DMS 273 (cell line): ENCODE measurements around the gene DOCK4.
"Not testable (repeated sequence)": the region's sequence is repeated elsewhere in the genome, so short reads cannot be mapped to it uniquely, and the experiment has no call there.

Experiments used
- DNase-seq: peaks from one replicate; lab custom pipeline; 2025; ENCODE audit not compliant: unreplicated experiment; lab: John Stamatoyannopoulos, UW

DOCK4 gene

GRCh38 chr7:111918461-111918860, 287.7 kb downstream of the DOCK4 start:
- DNase-seq: no peak

DNA sequence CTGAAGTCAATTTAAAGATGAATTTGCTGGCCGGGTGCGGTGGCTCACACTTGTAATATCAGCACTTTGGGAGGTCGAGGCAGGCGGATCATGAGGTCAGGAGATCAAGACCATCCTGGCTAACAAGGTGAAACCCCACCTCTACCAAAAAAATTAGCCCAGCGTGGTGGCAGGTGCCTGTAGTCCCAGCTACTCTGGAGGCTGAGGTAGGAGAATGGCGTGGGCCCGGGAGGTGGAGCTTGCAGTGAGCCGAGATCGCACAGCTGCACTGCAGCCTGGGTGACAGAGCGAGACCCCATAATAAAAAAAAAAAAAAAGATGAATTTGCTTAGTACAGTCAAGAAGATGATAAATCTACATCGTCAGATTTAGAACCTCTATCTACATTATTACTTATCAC, 288.8 kb downstream of the DOCK4 start:
- not testable (repeated sequence) for DNase-seq

DNA sequence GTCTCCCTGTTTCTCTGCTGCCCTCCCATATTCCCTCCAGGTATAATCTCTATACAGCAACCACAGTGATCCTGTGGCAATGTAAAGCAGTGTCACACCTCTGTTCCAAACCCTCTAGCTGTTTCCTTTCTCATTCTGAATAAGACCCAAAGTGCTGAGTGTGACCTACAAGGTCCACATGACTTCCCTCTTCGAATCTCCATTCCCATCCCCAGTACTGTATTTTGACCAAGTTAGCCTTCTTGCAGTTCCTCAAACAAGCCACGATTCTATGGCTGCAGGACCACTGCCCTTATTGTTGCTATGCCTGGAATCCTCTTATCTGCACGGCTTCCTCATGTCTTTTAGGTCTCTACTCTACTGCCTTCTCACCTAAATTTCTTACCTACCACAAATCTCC, 291.9 kb downstream of the DOCK4 start:
- no peak for DNase-seq

GRCh38 chr7:111911166-111911961, 294.8 kb downstream of the DOCK4 start:
- DNase-seq: no peak

- no peak for DNase-seq
Observed at GRCh38 chr7:111910656-111911055, 295.5 kb downstream of the DOCK4 start.

- DNase-seq: not testable (repeated sequence)
Observed at GRCh38 chr7:111908673-111909072, 297.5 kb downstream of the DOCK4 start.

DNA sequence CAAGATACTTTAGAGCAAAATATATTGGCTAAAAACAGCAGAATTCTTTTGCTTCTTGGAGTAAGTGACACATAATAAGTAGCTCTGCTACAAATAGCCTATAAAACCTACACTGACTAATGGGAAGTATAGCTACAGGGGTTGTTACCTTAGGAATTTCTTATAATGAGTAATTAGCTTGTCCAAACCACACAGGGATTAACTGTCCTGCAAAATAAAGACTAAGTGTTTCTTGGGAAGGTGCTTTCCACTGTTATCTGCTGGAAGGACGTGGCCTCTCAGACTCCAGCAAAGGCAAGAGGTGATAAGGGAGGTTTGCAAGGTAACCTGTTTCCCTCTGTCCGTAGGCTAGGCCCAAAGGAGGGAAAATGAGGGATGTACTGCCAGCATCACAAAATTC, 302.4 kb downstream of the DOCK4 start:
- no peak for DNase-seq

DNA sequence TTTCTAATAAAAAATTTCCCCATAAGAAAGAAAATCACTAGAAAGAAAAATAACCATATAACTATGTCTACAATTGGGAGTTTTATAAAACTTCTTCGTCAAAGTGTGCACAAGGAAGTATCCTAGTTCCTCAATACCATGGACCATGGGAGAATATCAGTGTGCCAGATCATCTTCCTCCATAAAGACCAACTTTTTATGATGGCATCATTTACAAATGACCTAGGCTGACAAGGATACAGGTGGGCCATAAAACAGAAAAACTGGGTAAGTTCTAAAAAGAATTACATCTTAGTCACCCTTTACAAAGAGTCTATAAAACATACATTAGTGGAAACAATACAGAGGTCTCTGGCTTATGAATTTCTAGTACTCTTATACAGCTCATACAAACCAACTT, 303.2 kb downstream of the DOCK4 start:
- no peak for DNase-seq

DNA sequence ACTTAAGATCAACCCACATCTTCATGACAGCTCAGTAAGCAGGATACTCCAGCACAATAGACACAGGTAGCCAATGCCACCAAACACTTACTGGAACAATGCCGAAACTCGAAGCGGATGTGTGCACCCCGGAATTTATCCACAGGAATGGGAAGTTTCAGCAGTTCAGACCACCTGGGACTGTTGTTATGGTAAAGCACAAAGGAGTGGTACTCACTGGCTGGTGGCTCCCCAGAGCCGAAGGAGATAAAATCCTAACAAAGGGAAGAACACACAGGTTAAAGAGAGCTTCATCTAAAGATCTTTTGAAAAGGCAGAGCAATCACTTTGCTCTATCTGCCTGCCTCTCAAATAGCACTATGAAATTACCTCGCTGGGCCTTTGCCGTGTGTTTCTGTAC, 305.9 kb downstream of the DOCK4 start:
- DNase-seq: no peak

- DNase-seq: no peak
Observed at GRCh38 chr7:111895049-111895448, 311.1 kb downstream of the DOCK4 start.

- DNase-seq: no peak
Observed at GRCh38 chr7:111894518-111894917, 311.7 kb downstream of the DOCK4 start.

GRCh38 chr7:111893190-111893589, 313.0 kb downstream of the DOCK4 start:
- DNase-seq: no peak

DNA sequence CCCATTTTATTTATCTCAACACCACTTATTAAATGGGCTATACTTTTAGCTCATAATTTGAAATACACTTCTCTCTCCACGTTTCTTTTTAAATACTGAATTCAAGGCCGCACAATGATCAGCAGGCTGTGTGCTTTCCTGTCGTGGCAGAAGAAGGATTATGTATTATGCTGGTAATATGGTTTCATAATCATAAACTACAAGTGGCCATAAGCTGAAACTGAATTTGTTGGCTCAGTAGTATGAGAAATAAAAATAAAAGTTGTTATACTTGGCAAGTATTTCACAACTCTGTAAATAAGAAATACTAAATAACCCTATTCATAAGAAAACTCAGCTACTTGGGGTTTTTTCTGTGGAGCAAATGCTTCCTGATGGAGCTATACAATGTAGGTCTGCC, 313.6 kb downstream of the DOCK4 start:
- DNase-seq: no peak

- no peak for DNase-seq
Observed at GRCh38 chr7:111887734-111888133, 318.5 kb downstream of the DOCK4 start.

- DNase-seq: no peak
Observed at GRCh38 chr7:111886233-111886632, 320.0 kb downstream of the DOCK4 start.

DNA sequence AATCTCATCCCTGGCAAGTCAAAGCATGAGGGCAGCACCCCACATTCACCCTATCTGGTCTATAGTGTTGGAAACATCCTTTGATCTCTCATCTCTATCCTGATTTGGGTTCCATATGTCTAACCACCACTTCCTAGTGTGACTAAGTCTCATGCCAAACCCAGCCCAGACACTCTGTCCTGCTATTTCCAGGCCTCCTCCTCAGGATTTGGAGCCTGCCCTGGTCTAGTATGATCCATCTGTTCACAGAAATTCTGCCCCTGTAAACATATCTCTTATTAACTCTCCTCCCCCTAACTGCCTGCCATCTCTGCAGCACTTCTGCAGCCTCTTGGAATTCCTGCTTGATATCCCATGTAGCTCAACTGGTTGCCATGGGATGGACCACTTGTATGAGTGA, 323.0 kb downstream of the DOCK4 start:
- peak; percentile 88 for DNase-seq

GRCh38 chr7:111878785-111879184, 327.4 kb downstream of the DOCK4 start:
- peak; percentile 18 for DNase-seq

GRCh38 chr7:111877931-111878330, 328.3 kb downstream of the DOCK4 start:
- DNase-seq: no peak

DNA sequence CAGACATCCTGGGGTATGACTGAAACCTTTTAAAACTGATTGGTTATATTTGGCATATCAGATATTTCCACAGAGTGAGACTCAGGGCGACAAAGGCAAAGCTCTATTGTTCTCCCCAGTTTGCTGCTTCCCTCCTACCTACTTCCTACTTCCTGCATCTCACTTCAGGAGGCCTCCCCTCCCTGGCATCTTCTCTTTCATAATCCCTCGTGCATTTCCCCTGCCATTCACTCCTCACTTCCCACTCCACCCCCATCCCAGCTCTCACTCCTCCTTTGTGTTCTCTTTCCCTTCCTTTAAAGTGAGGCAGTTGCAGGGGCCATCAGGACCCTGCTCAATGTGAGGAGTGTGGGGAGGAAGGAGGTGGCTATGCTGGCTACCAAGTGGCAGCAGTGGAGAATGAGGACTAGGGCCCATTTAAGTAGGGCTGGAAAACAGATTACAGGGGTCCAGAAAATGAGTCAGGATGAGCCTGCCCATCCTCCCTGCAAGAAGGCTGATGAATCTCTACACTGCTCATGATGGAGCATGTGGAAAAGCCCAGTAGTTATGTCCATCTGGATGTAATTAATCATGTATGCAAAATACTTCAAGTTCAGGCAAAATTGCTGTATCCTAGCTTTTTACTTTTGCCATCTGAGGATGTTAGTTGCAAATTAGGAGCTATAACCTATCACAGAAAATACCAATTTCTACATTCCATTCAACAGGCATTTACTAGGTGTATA, 332.1 kb downstream of the DOCK4 start:
- DNase-seq: no peak

DNA sequence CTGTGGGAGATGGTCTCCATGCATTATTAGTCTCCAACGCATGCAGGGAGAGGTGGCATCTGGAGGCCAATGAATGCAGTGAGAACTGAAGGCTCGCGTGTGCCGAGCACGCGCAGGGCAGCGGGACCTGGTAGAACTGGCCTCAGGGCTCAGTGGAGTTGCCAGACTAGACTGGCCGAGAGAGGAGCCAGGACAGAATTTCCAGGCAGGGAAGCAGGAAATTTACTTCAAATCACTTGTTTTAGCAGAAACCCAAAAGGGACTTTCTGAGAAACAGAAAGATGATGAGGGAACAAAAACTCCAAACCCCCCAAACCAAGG, 332.9 kb downstream of the DOCK4 start:
- DNase-seq: no peak

DNA sequence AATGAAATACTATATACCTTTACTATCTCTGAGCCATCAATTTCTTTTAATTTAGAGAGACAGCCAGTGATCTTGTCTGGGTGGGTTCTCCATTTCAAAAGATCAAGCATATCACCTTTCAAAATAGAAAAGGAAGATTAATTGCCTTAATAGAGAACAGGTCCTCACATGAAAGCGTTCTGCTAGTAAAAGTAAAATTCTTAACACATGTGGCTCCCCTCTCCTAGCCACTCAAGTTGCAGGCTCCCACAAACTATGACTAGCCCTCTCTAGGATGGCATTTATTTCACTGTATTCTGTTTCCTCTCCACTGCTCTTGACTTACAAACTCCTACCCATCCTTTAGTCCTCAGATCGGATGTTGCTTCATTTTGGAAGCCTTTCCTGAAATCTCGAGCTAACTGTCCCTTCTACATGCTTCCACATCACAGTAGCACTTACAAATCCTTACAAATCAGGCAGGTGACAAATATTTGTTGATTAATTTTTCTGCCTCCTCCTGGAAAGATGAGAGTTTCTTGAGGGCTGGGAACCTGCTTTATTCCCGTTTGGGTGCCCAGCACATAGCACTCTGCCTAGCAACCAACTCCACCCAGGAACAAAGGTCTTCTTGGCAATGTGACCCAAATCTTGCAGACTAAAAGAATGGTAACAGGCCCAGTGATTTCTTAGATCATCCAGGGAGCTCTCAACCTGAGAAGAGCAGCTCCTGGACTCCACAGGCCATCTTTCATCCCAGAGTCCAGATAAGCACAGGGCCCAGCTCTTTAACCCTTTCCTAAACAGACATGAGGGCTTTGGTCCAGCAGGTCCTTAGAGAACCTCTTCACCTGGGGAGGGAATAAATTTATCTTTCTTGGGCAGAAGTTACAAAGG, 333.5 kb downstream of the DOCK4 start:
- no peak for DNase-seq

DNA sequence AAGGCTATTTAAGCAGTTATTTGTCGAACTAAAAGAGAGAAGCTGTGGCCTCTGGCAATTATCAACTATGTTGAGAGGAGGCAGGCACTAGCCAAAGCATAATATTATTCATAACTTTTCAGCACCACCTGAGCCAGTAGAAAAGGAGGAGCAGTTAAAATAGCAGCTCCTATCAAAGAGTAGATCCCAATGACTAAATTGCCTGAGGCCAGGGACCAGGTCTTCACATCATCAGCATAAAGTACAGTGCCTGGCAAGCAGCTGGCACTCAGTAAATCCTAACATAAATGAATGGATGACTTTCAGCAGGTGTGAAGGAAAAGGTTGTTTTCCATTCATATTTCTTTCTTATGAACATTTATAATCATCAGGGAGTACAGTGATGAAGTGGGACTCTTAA, 334.9 kb downstream of the DOCK4 start:
- DNase-seq: no peak
